K562 (cell line): ENCODE measurements around the gene EEF1AKMT4. TPM values are rescaled to one million over a fixed set of nuclear protein-coding genes. Genes with fewer than 3 reads are reported as not detected.
A peak's percentile ranks its signal among the peaks of the same experiment; 100 is the strongest.

Experiments
- ATAC-seq: fragments of 200-7000 bp; cut with Tn5 transposase; 3 replicates; pipeline ENCODE4 v1.9.1; 2020; ENCODE audit warnings: moderate library complexity
- BruUV-seq: library from RNA; stranded (reverse); fragments of 400-500 nt; replicated peaks from 2 replicates; lab custom pipeline; 2021; lab: Mats Ljungman, UMichigan
- CTCF ChIA-PET: fragments of 300-600 bp; formaldehyde crosslinking; extraction: SDS; loops from one replicate; lab custom pipeline; 2021; ENCODE audit warnings: low intra/inter-chr PET ratio; lab: Yijun Ruan, JAX
- POLR2A ChIA-PET: fragments of 300-600, 350-650 bp; sonication (Branson Sonifier 250); formaldehyde crosslinking; extraction: SDS; loops from one replicate; lab custom pipeline; 2021; ENCODE audit warnings: antibody characterized with exemption, inconsistent platforms; lab: Yijun Ruan, JAX
- DNase-seq, 4 experiments: peaks; one replicate each; pipeline versions ENCODE4 v3.0.0 to v3.0.0-alpha.2; 2011 to 2018; ENCODE audit warnings: low spot score in 3 of 4, mixed read lengths in 3 of 4; ENCODE audit errors: extremely low read depth in 1 of 4
- FAIRE-seq: peaks from 2 replicates; lab custom pipeline; 2011; peaks lifted over from hg19 to GRCh38; lab: Jason Lieb, UNC
- H2AFZ ChIP-seq: 2 replicates; pipeline ENCODE4 v1.6.0; 2011; ENCODE audit warnings: low read depth, low read length, control low read depth, inconsistent platforms
- H3K27ac ChIP-seq: fragments of 200-600 bp; 3 replicates; pipeline ENCODE4 v1.8.0; 2011; ENCODE audit warnings: low read depth, mild to moderate bottlenecking, control low read depth, inconsistent platforms, low read length, moderate library complexity, mixed read lengths; ENCODE audit errors: extremely low read depth
- H3K27me3 ChIP-seq, 2 experiments: fragments of 300-600 bp in 1 of 2; 2 replicates in 1 of 2; 3 replicates in 1 of 2; pipeline versions ENCODE4 v1.6.0 to v1.8.0; 2011; ENCODE audit warnings: inconsistent platforms in 2 of 2, low read length in 2 of 2, mild to moderate bottlenecking in 1 of 2, mixed read lengths in 1 of 2, moderate library complexity in 1 of 2; ENCODE audit not compliant: control insufficient read depth in 2 of 2, insufficient read depth in 2 of 2
- H3K36me3 ChIP-seq: fragments of 300-600 bp; 3 replicates; pipeline ENCODE4 v1.8.0; 2011; ENCODE audit warnings: mild to moderate bottlenecking, low read length, inconsistent platforms; ENCODE audit not compliant: control insufficient read depth, insufficient read depth
- H3K4me1 ChIP-seq, 2 experiments: fragments of 200-600 bp in 1 of 2; replicated peaks in 1 of 2; 2 replicates in 1 of 2; 3 replicates in 1 of 2; pipeline versions ENCODE4 v1.5.1 to v1.8.0; 2011; ENCODE audit warnings: inconsistent platforms in 2 of 2, low read length in 2 of 2, mild to moderate bottlenecking in 1 of 2, mixed read lengths in 1 of 2, moderate library complexity in 1 of 2; ENCODE audit not compliant: control insufficient read depth in 2 of 2, insufficient read depth in 2 of 2
- H3K4me2 ChIP-seq: 2 replicates; pipeline ENCODE4 v1.6.1; 2011; ENCODE audit warnings: low read length, control low read depth, inconsistent platforms, mixed read lengths; ENCODE audit not compliant: insufficient read depth
- H3K4me3 ChIP-seq: fragments of 200-600 bp; sonication (generic), shearing (Covaris generic); 2 replicates; pipeline ENCODE4 v1.5.1; 2016; ENCODE audit warnings: control low read depth, inconsistent platforms
- H3K79me2 ChIP-seq: fragments of 200-600 bp; 3 replicates; pipeline ENCODE4 v1.8.0; 2011; ENCODE audit warnings: low read length, inconsistent platforms; ENCODE audit not compliant: control insufficient read depth, insufficient read depth
- H3K9ac ChIP-seq, 2 experiments: 2 replicates each; pipeline versions ENCODE4 v1.6.0 to v1.6.1; 2011; ENCODE audit warnings: low read depth in 2 of 2, low read length in 2 of 2, control low read depth in 1 of 2, inconsistent platforms in 1 of 2, mild to moderate bottlenecking in 1 of 2, mixed read lengths in 1 of 2; ENCODE audit not compliant: insufficient read depth in 1 of 2
- H3K9me1 ChIP-seq: one replicate; pipeline ENCODE4 v1.6.0; 2011; ENCODE audit warnings: inconsistent platforms, mild to moderate bottlenecking, low read length, moderate library complexity; ENCODE audit not compliant: control insufficient read depth, insufficient read depth
- H3K9me3 ChIP-seq: replicated peaks from 2 replicates; pipeline ENCODE4 v1.5.1; 2011; ENCODE audit warnings: low read depth, low read length, inconsistent platforms; ENCODE audit not compliant: control insufficient read depth, insufficient read depth
- H4K20me1 ChIP-seq: replicated peaks from 2 replicates; pipeline ENCODE4 v1.6.1; 2011; ENCODE audit warnings: low read length, inconsistent platforms, mixed read lengths; ENCODE audit not compliant: control insufficient read depth, insufficient read depth
- CHD4 ChIP-seq: fragments of 200-600 bp; sonication (generic); IDR thresholded peaks from 3 replicates; pipeline ENCODE4 v1.6.1; 2012; ENCODE audit warnings: low read depth, mild to moderate bottlenecking, mixed read lengths, low read length, inconsistent platforms; ENCODE audit not compliant: insufficient read depth, insufficient replicate concordance, poor library complexity, severe bottlenecking
- JUND ChIP-seq, 2 experiments: IDR thresholded peaks; 2 replicates in 1 of 2; 3 replicates in 1 of 2; pipeline ENCODE4 v1.6.1; 2011; ENCODE audit warnings: borderline replicate concordance in 2 of 2, low read depth in 2 of 2, low read length in 2 of 2, improper control_type of control experiment in 1 of 2, missing biosample characterization in 1 of 2, missing genetic modification characterization in 1 of 2, missing genetic modification reagents in 1 of 2
- MNT ChIP-seq, 2 experiments: fragments of 450-650 bp; conservative IDR thresholded peaks; 2 replicates each; pipeline ENCODE4 v1.6.1; 2017; ENCODE audit warnings: mild to moderate bottlenecking in 2 of 2, moderate library complexity in 2 of 2
- MYC ChIP-seq, 2 experiments: fragments of 250-450 bp in 1 of 2; sonication (Bioruptor Pico) in 1 of 2; IDR thresholded peaks; 2 replicates each; pipeline versions ENCODE4 v1.5.1 to v1.6.1; 2012 to 2021; ENCODE audit warnings: low read depth in 2 of 2, borderline replicate concordance in 1 of 2, improper control_type of control experiment in 1 of 2, low read length in 1 of 2, mild to moderate bottlenecking in 1 of 2, moderate library complexity in 1 of 2
- NFRKB ChIP-seq: fragments of 450-650 bp; IDR thresholded peaks from 2 replicates; pipeline ENCODE4 v1.6.1; 2016; ENCODE audit warnings: low read depth
- SIN3A ChIP-seq, 2 experiments: fragments of 150-350 bp in 1 of 2; IDR thresholded peaks; 2 replicates each; pipeline ENCODE4 v1.6.1; 2011 to 2016; ENCODE audit warnings: borderline replicate concordance in 2 of 2, low read depth in 2 of 2, low read length in 2 of 2, mild to moderate bottlenecking in 2 of 2, moderate library complexity in 2 of 2; ENCODE audit not compliant: control insufficient read depth in 1 of 2
- TARDBP ChIP-seq: fragments of 450-650 bp; IDR thresholded peaks from 2 replicates; pipeline ENCODE4 v1.6.1; 2016
- TFAP4 ChIP-seq: sonication (generic); formaldehyde crosslinking; IDR thresholded peaks from 2 replicates; pipeline ENCODE4 v1.8.0; 2022; ENCODE audit warnings: missing genetic modification reagents, mild to moderate bottlenecking, moderate library complexity, borderline replicate concordance
- YY1 ChIP-seq, 3 experiments: IDR thresholded peaks; 2 replicates each; pipeline ENCODE4 v1.6.1; 2011; ENCODE audit warnings: low read length in 2 of 3, mild to moderate bottlenecking in 2 of 3, moderate library complexity in 2 of 3, borderline replicate concordance in 1 of 3, control low read depth in 1 of 3, low read depth in 1 of 3; ENCODE audit not compliant: insufficient read depth in 3 of 3, insufficient replicate concordance in 2 of 3, control insufficient read depth in 1 of 3, insufficient read length in 1 of 3; ENCODE audit errors: extremely low read depth in 1 of 3
- ZNF316 ChIP-seq: fragments of 450-650 bp; IDR thresholded peaks from 2 replicates; pipeline ENCODE4 v1.6.1; 2016
- WGBS: fragments of 100-300 bp; shearing (Covaris generic); methylation state at CpG from one replicate; pipeline ENCODE4 v1.1.6; 2016; ENCODE audit warnings: low coverage, mixed read lengths; ENCODE audit not compliant: insufficient coverage; ENCODE audit errors: missing lambda C conversion rate; 5-methylcytosine and 5-hydroxymethylcytosine counted together
- in situ Hi-C: fragments of 300-500 bp; cut with MboI; formaldehyde crosslinking; loops from 4 replicates; pipeline ENCODE4 v1.15.0; 2018; ENCODE audit warnings: inconsistent platforms, mixed read lengths
- intact Hi-C: fragments of 100-400 bp; cut with micrococcal nuclease; formaldehyde crosslinking; loops from 2 replicates; pipeline ENCODE4 v1.14.2; 2022
- polyA plus RNA-seq, 8 experiments: library from polyadenylated mRNA; depleted of rRNA in 4 of 8; stranded (reverse) in 5 of 8; unstranded in 3 of 8; fragments of >200 nt; fragmentation: Nextera tagmentation in 2 of 8; fragmentation: Illumina TruSeq in 1 of 8; extraction: Ambion mirVana in 2 of 8; extraction: Trizol in 1 of 8; gene quantifications; 2 replicates each; pipeline versions ENCODE4 v1.2.1 to v1.2.3, GENCODE V29; 2011 to 2014; ENCODE audit warnings: inconsistent platforms in 1 of 8, missing spikeins in 1 of 8
- total RNA-seq, 7 experiments: library from RNA; depleted of rRNA in 6 of 7; stranded (reverse); fragments of >200 nt in 6 of 7; fragmentation: Illumina TruSeq in 2 of 7; extraction: Trizol in 2 of 7; gene quantifications; 2 replicates each; pipeline versions ENCODE4 v1.2.1 to v1.2.3, GENCODE V29; 2011 to 2021; ENCODE audit warnings: low replicate concordance in 1 of 7
- TF ChIP-seq, protein P1 (sequence below), 2 experiments: fragments of 200-800 bp in 1 of 2; sonication (Bioruptor generic) in 1 of 2; sonication (generic) in 1 of 2; formaldehyde crosslinking in 1 of 2; IDR thresholded peaks in 1 of 2; conservative IDR thresholded peaks in 1 of 2; 2 replicates each; pipeline versions ENCODE4 v1.5.0 to v1.6.1; 2016 to 2020; ENCODE audit warnings: missing compliant biosample characterization in 1 of 2, missing genetic modification characterization in 1 of 2, missing genetic modification reagents in 1 of 2

Gene EEF1AKMT4
- total and polyA plus RNA-seq, 9 of the 15 experiments (the other 6 are each of a cell fraction or from before 2014, with no cell fraction given): 10.3 to 49.4 (median 18.9) TPM

- CTCF ChIA-PET: no interaction called here
- peak within 1 kb of the TSS; percentile 72 for H2AFZ ChIP-seq
- peak; percentile 76 to 93 (median 88) for DNase-seq
- WGBS: 7% methylated on average over 6 of the region's 67 CpGs
- peaks cover 14 to 36% of the 10 kb centered on the region in 2 experiments; a peak in 4 of 5 replicates for H3K4me1 ChIP-seq
- H4K20me1 ChIP-seq: peaks cover 25% of the 10 kb centered on the region
- in situ Hi-C loops (no loop called here), intact Hi-C loops (no loop called here)
- H3K9ac ChIP-seq: peak within 1 kb of the TSS in 1 of 2 experiments; percentile 83; a peak in 2 of 4 replicates
- peak; percentile 76 for ATAC-seq
- H3K4me2 ChIP-seq: peak within 1 kb of the TSS; percentile 82
- H3K79me2 ChIP-seq: no peaks in the 10 kb centered on the region
- no peaks in the 10 kb centered on the region for H3K9me3 ChIP-seq
- H3K9me1 ChIP-seq: no peaks in the 10 kb centered on the region
- peaks cover 10 to 31% of the 10 kb centered on the region in 2 experiments; a peak in 4 of 5 replicates for H3K27me3 ChIP-seq
- H3K27ac ChIP-seq: no peak within 1 kb of the TSS
- no peaks in the 10 kb centered on the region for H3K36me3 ChIP-seq
- POLR2A ChIA-PET: interaction anchor here (0.5 to 1.9 kb wide), 4 partner anchors 8 to 863 kb away, joined by 3 to 4 read pairs (median 3); partner anchors contain the start of gene EEF1AKMT4
- no peak for FAIRE-seq
- BruUV-seq: no TSS peak
- peak within 1 kb of the TSS; percentile 42 for H3K4me3 ChIP-seq
- TF ChIP-seq JUND (IDR thresholded peaks at IDR 0.05; ENCODE audit: borderline replicate concordance, low read depth, low read length) (peak; percentile 59), JUND (tag; IDR thresholded peaks at IDR 0.05; ENCODE audit: borderline replicate concordance, low read depth, low read length) (peak; percentile 31; the same call in 1 of the 3 replicates), MYC (IDR thresholded peaks at IDR 0.05; ENCODE audit: low read depth, low read length) (no peak), MYC (CRISPR knock-in tag; IDR thresholded peaks at IDR 0.05; ENCODE audit: borderline replicate concordance, low read depth) (no peak), MNT (conservative IDR thresholded peaks at IDR 0.05) (peak; percentile 19 to 60; a peak in 1 of 4 replicates), TARDBP (no peak), NFRKB (no peak), TFAP4 (CRISPR knock-in tag) (peak; percentile 33; the same call in 1 of the 2 replicates), CHD4 (no peak), SIN3A (IDR thresholded peaks at IDR 0.05; ENCODE audit: borderline replicate concordance in 2 of 2, control insufficient read depth in 1 of 2, low read depth in 2 of 2, low read length in 2 of 2) (0 out of 4 replicates have a peak, but pooled peaks of 1 of the 2 experiments have one; percentile 37), ZNF316 (no peak), YY1 (IDR thresholded peaks at IDR 0.05; ENCODE audit: borderline replicate concordance in 1 of 3, control insufficient read depth in 1 of 3, extremely low read depth in 1 of 3, insufficient read depth in 3 of 3, insufficient read length in 1 of 3, insufficient replicate concordance in 2 of 3, low read depth in 1 of 3, low read length in 2 of 3) (peak in 1 of 3 experiments; percentile 29)
- TF ChIP-seq, protein P1, sequence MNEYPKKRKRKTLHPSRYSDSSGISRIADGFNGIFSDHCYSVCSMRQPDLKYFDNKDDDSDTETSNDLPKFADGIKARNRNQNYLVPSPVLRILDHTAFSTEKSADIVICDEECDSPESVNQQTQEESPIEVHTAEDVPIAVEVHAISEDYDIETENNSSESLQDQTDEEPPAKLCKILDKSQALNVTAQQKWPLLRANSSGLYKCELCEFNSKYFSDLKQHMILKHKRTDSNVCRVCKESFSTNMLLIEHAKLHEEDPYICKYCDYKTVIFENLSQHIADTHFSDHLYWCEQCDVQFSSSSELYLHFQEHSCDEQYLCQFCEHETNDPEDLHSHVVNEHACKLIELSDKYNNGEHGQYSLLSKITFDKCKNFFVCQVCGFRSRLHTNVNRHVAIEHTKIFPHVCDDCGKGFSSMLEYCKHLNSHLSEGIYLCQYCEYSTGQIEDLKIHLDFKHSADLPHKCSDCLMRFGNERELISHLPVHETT (CRISPR knock-in tag; conservative IDR thresholded peaks at IDR 0.05 in 1 of 2, IDR thresholded peaks at IDR 0.05 in 1 of 2): peak in 1 of 2 experiments; percentile 98; a peak in 2 of 4 replicates
These were observed 11.9 kb downstream of the EEF1AKMT4 start, which contains the start of gene CAMK2N2 for GRCh38 chr3:184261270-184261853. Gene CAMK2N2 (minus strand): TSS chr3:184261553. CDS start chr3:184261285, 268 bp downstream.
